ENCODE measurements around the gene IKZF1. TPM values are rescaled to one million over a fixed set of nuclear protein-coding genes. Genes with fewer than 3 reads are reported as not detected.

Gene IKZF1
- total RNA-seq (10 to 100 TPM; 20.7 to 37.8 TPM), polyA plus RNA-seq (10 to 100 TPM in 1 of 2 donors, 1 to 10 TPM in 1; 4.0 to 16.3 TPM)
- long read RNA-seq, donor 1 = 0 reads
- long read RNA-seq, donor 2 = 0 reads
- long read RNA-seq, donor 3 = 0 reads
- long read RNA-seq, donor 4 = 0 reads
- long read RNA-seq, donor 5 = 0 reads

- peaks cover 11 to 82% (median 56%) of the 10 kb centered on the region in 3 donors for H3K27me3 ChIP-seq (ENCODE audit: control insufficient read depth in 3 of 3, insufficient read depth in 3 of 3, low read length in 2 of 3)
- H3K27ac ChIP-seq (ENCODE audit: low read depth in 1 of 2, low read length in 1 of 2) = peak within 1 kb of the TSS in 1 of 2 donors; percentile 85
- peak; percentile 63 for ATAC-seq (ENCODE audit: insufficient read depth, low FRiP score)
- H3K9me3 ChIP-seq (ENCODE audit: control insufficient read depth in 4 of 4, insufficient read depth in 3 of 4, low read length in 3 of 4) = peaks cover 0 to 2% (median 0%) of the 10 kb centered on the region in 4 donors
- WGBS, 2 donors = 1% methylated on average over 87 to 107 of the region's 107 CpGs
- H3K4me1 ChIP-seq (ENCODE audit: control insufficient read depth in 5 of 5, insufficient read depth in 5 of 5, low read length in 5 of 5) = peaks cover 0 to 6% (median 0%) of the 10 kb centered on the region in 5 donors
- peak; percentile 38 to 57 (median 41) for DNase-seq
- no peaks in the 10 kb centered on the region for H3K36me3 ChIP-seq (ENCODE audit: control insufficient read depth in 4 of 4, insufficient read depth in 4 of 4, low read length in 4 of 4)
- peak within 1 kb of the TSS; percentile 50 for H3K4me3 ChIP-seq
- TF ChIP-seq CTCF (IDR thresholded peaks at IDR 0.05; ENCODE audit: control extremely low read depth, extremely low read depth) = no peak
- H3K9ac ChIP-seq (ENCODE audit: insufficient read depth in 1 of 2, low read length in 2 of 2) = no peak within 1 kb of the TSS
Measured at GRCh38 chr7:50304129-50304910, at the start of gene IKZF1. IKZF1 (plus strand) TSS chr7:50304716; CDS start chr7:50319062, 14,346 bp downstream.

GRCh38 chr7:50261593-50261992 is 42.9 kb upstream of the IKZF1 start:
- no peak for ATAC-seq (ENCODE audit: insufficient read depth, low FRiP score)
- H3K9me3 ChIP-seq (ENCODE audit: control insufficient read depth in 4 of 4, insufficient read depth in 3 of 4, low read length in 3 of 4) = no peaks in the 10 kb centered on the region

DNA sequence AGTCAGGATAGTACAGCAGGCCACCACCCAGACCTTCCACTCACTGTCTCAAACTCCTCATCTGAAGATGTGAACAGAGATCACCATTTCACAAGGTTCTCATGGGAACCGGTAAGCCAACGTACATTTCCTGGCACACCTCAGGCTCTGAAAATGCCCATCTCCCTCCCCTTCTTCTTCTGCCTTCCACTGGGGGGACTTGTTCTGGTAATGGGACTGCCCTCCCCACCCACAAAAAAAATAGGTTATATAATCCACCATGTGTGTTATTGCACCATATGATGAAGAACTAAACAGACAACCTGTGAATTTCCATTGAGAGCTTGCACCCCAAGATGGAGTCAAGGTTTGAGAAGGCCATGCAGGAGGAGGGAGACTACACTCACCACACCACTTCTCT is 42.1 kb upstream of the IKZF1 start:
- 67 to 84% methylated on average over 2 of the region's 2 CpGs for WGBS, 2 donors
- H3K36me3 ChIP-seq (ENCODE audit: control insufficient read depth in 4 of 4, insufficient read depth in 4 of 4, low read length in 4 of 4) = no peaks in the 10 kb centered on the region
- DNase-seq (no peak), ATAC-seq (ENCODE audit: insufficient read depth, low FRiP score) (no peak)
- H3K9me3 ChIP-seq (ENCODE audit: control insufficient read depth in 4 of 4, insufficient read depth in 3 of 4, low read length in 3 of 4) = no peaks in the 10 kb centered on the region
- H3K27me3 ChIP-seq (ENCODE audit: control insufficient read depth in 3 of 3, insufficient read depth in 3 of 3, low read length in 2 of 3) = no peaks in the 10 kb centered on the region
- no peak overlapping the region for H3K9ac ChIP-seq (ENCODE audit: insufficient read depth in 1 of 2, low read length in 2 of 2)
- no peaks in the 10 kb centered on the region for H3K4me1 ChIP-seq (ENCODE audit: control insufficient read depth in 5 of 5, insufficient read depth in 5 of 5, low read length in 5 of 5)
- no peak overlapping the region for H3K4me3 ChIP-seq
- no peak for TF ChIP-seq CTCF (IDR thresholded peaks at IDR 0.05; ENCODE audit: control extremely low read depth, extremely low read depth)
- H3K27ac ChIP-seq (ENCODE audit: low read depth in 1 of 2, low read length in 1 of 2) = no peak overlapping the region

More at GRCh38 chr7:50261593-50261992, 42.9 kb upstream of the IKZF1 start:
- Histone ChIP-seq H3K27me3 (ENCODE audit: control insufficient read depth in 3 of 3, insufficient read depth in 3 of 3, low read length in 2 of 3) (no peaks in the 10 kb centered on the region), H3K27ac (ENCODE audit: low read depth in 1 of 2, low read length in 1 of 2) (no peak overlapping the region), H3K9ac (ENCODE audit: insufficient read depth in 1 of 2, low read length in 2 of 2) (no peak overlapping the region), H3K36me3 (ENCODE audit: control insufficient read depth in 4 of 4, insufficient read depth in 4 of 4, low read length in 4 of 4) (no peaks in the 10 kb centered on the region), H3K4me1 (ENCODE audit: control insufficient read depth in 5 of 5, insufficient read depth in 5 of 5, low read length in 5 of 5) (no peaks in the 10 kb centered on the region), H3K4me3 (no peak overlapping the region)
- WGBS, 2 donors = 71 to 89% methylated on average over 1 of the region's 1 CpG
- no peak for TF ChIP-seq CTCF (IDR thresholded peaks at IDR 0.05; ENCODE audit: control extremely low read depth, extremely low read depth)
- DNase-seq = no peak

Measured in lung (tissue), 16 donors.